Measurements from ENCODE around the gene MMP17.

The MMP17 gene

GRCh38 chr12:131788070-131788469 lies 40.1 kb upstream of the MMP17 start:
- H2AFZ ChIP-seq (ENCODE audit: low read depth, low read length): no peak overlapping the region

DNA sequence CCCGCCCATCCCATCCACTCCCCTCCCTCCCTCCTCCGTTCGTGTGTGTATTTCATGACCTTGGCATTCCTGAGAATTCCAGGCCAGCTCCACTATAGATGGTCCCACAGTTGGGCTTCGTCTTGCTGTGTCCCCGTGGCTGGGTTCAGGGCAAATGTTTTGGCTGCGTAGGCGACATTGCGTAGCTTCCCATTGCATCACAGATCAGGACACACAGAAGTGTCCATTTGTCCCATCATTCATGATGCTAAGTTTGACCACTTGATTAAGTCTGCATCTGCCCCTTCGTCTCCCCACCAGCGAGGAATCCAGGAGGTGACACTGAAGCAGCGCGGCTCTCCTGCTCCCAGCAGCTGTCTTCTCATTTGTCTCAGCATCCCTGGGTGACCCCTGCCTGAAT lies 38.6 kb upstream of the MMP17 start:
- Histone ChIP-seq H2BK5ac (ENCODE audit: low read depth, low read length, poor library complexity, severe bottlenecking) (no peak overlapping the region), H2BK15ac (ENCODE audit: low read depth, poor library complexity, severe bottlenecking) (no peak overlapping the region), H4K91ac (ENCODE audit: low read length) (peak overlapping the region; percentile 7), H3K14ac (ENCODE audit: low read length in 2 of 2) (no peak overlapping the region), H3K4me3 (ENCODE audit: insufficient read depth in 1 of 2, low read depth in 1 of 2, low read length in 2 of 2) (no peak overlapping the region), H3K27ac (ENCODE audit: low read length, poor library complexity, severe bottlenecking) (no peak overlapping the region), H3K4ac (ENCODE audit: low read depth in 1 of 2, low read length in 2 of 2) (no peak overlapping the region), H4K8ac (ENCODE audit: low read length) (no peak overlapping the region), H3K23ac (ENCODE audit: low read length in 2 of 2) (no peak overlapping the region), H2AFZ (ENCODE audit: low read depth, low read length) (no peak overlapping the region), H3K4me1 (ENCODE audit: control insufficient read depth, insufficient read depth, low read depth, low read length) (peaks cover 2% of the 10 kb centered on the region), H2BK12ac (ENCODE audit: low read length in 2 of 2) (no peak overlapping the region), H3K18ac (ENCODE audit: low read depth in 1 of 2, low read length in 2 of 2) (no peak overlapping the region), H2BK120ac (ENCODE audit: low read depth, low read length) (no peak overlapping the region), H2AK5ac (ENCODE audit: low read length, severe bottlenecking) (no peak overlapping the region), H3K79me1 (replicated peaks; ENCODE audit: low read length, poor library complexity, severe bottlenecking) (peaks cover 26% of the 10 kb centered on the region), H3K36me3 (ENCODE audit: control insufficient read depth in 1 of 2, insufficient read depth in 2 of 2, low read depth in 1 of 2, low read length in 2 of 2) (peaks cover 69 to 87% of the 10 kb centered on the region in 2 experiments), H3K9me3 (ENCODE audit: control insufficient read depth, low read length) (no peaks in the 10 kb centered on the region), H3K27me3 (ENCODE audit: control insufficient read depth in 1 of 2, insufficient read depth in 1 of 2, low read length in 2 of 2) (no peaks in the 10 kb centered on the region), H3K9ac (ENCODE audit: low read length) (no peak overlapping the region), H3K4me2 (ENCODE audit: low read length, poor library complexity, severe bottlenecking) (no peak overlapping the region)
- no peak for DNase-seq
- 97% methylated on average over 12 of the region's 12 CpGs for WGBS

More at GRCh38 chr12:131788070-131788469, 40.1 kb upstream of the MMP17 start:
- Histone ChIP-seq H3K27me3 (ENCODE audit: control insufficient read depth in 1 of 2, insufficient read depth in 1 of 2, low read length in 2 of 2) (no peaks in the 10 kb centered on the region), H2BK120ac (ENCODE audit: low read depth, low read length) (no peak overlapping the region), H3K9me3 (ENCODE audit: control insufficient read depth, low read length) (no peaks in the 10 kb centered on the region), H3K4ac (ENCODE audit: low read depth in 1 of 2, low read length in 2 of 2) (no peak overlapping the region), H2AK5ac (ENCODE audit: low read length, severe bottlenecking) (no peak overlapping the region), H3K4me2 (ENCODE audit: low read length, poor library complexity, severe bottlenecking) (no peak overlapping the region), H3K79me1 (replicated peaks; ENCODE audit: low read length, poor library complexity, severe bottlenecking) (peaks cover 21% of the 10 kb centered on the region), H3K14ac (ENCODE audit: low read length in 2 of 2) (no peak overlapping the region), H3K4me1 (ENCODE audit: control insufficient read depth, insufficient read depth, low read depth, low read length) (peaks cover 6% of the 10 kb centered on the region), H4K91ac (ENCODE audit: low read length) (no peak overlapping the region), H4K8ac (ENCODE audit: low read length) (no peak overlapping the region), H3K23ac (ENCODE audit: low read length in 2 of 2) (no peak overlapping the region), H3K18ac (ENCODE audit: low read depth in 1 of 2, low read length in 2 of 2) (no peak overlapping the region), H2BK5ac (ENCODE audit: low read depth, low read length, poor library complexity, severe bottlenecking) (no peak overlapping the region), H3K4me3 (ENCODE audit: insufficient read depth in 1 of 2, low read depth in 1 of 2, low read length in 2 of 2) (no peak overlapping the region), H2BK15ac (ENCODE audit: low read depth, poor library complexity, severe bottlenecking) (no peak overlapping the region), H3K27ac (ENCODE audit: low read length, poor library complexity, severe bottlenecking) (no peak overlapping the region), H3K36me3 (ENCODE audit: control insufficient read depth in 1 of 2, insufficient read depth in 2 of 2, low read depth in 1 of 2, low read length in 2 of 2) (peaks cover 59 to 76% of the 10 kb centered on the region in 2 experiments), H2BK12ac (ENCODE audit: low read length in 2 of 2) (no peak overlapping the region), H3K9ac (ENCODE audit: low read length) (no peak overlapping the region)
- 92% methylated on average over 10 of the region's 11 CpGs for WGBS
- DNase-seq: no peak

DNA sequence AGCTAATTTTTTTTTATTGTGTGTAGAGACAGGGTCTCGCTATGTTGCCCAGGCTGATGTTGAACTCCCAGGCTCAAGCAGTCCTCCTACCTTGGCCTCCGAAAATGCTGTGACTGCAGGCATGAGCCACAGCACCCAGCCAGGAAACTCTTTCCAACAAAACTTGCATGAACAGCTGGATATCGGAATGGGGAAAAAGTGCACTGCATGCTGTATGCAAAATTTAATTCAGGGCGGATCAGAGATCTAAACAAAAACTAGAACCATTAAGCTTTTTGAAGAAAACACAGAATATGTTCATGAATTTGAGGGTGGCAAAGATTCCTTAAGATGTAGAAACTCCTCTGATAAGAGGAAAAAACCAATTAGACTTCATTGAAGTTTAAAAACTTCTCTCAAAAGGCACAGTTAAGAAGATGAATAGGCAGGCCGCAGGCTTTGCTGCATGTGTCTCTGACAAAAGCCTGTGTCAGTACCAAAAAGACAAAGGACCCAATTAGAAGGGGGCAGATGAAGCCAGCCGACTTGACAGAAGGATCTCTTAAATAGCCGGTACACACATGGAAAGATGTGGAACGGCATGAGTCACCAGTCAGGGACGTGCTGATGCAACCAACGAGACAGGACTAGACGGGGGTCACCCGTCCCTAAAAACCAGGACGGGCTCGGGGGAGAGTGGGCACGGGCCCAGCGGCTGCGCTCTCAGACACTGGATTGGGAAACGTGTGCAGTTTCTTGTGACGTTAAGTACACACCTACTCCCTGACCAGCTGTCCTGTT lies 34.8 kb upstream of the MMP17 start:
- H3K18ac ChIP-seq (ENCODE audit: low read depth in 1 of 2, low read length in 2 of 2): no peak overlapping the region
- H3K27ac ChIP-seq (ENCODE audit: low read length, poor library complexity, severe bottlenecking): no peak overlapping the region
- DNase-seq: peak; percentile 29
- H4K8ac ChIP-seq (ENCODE audit: low read length): no peak overlapping the region
- 81% methylated on average over 16 of the region's 19 CpGs for WGBS
- H3K23ac ChIP-seq (ENCODE audit: low read length in 2 of 2): no peak overlapping the region
- no peak overlapping the region for H2BK5ac ChIP-seq (ENCODE audit: low read depth, low read length, poor library complexity, severe bottlenecking)
- H3K4ac ChIP-seq (ENCODE audit: low read depth in 1 of 2, low read length in 2 of 2): no peak overlapping the region
- H4K91ac ChIP-seq (ENCODE audit: low read length): no peak overlapping the region
- no peak overlapping the region for H3K14ac ChIP-seq (ENCODE audit: low read length in 2 of 2)
- H3K4me2 ChIP-seq (ENCODE audit: low read length, poor library complexity, severe bottlenecking): no peak overlapping the region
- no peak overlapping the region for H2BK15ac ChIP-seq (ENCODE audit: low read depth, poor library complexity, severe bottlenecking)
- peaks cover 69 to 77% of the 10 kb centered on the region in 2 experiments for H3K36me3 ChIP-seq (ENCODE audit: control insufficient read depth in 1 of 2, insufficient read depth in 2 of 2, low read depth in 1 of 2, low read length in 2 of 2)
- H3K27me3 ChIP-seq (ENCODE audit: control insufficient read depth in 1 of 2, insufficient read depth in 1 of 2, low read length in 2 of 2): no peaks in the 10 kb centered on the region
- no peak overlapping the region for H2BK120ac ChIP-seq (ENCODE audit: low read depth, low read length)
- H2BK12ac ChIP-seq (ENCODE audit: low read length in 2 of 2): no peak overlapping the region
- peaks cover 15% of the 10 kb centered on the region for H3K79me1 ChIP-seq (replicated peaks; ENCODE audit: low read length, poor library complexity, severe bottlenecking)
- no peak overlapping the region for H3K9ac ChIP-seq (ENCODE audit: low read length)
- no peak overlapping the region for H2AK5ac ChIP-seq (ENCODE audit: low read length, severe bottlenecking)
- H3K9me3 ChIP-seq (ENCODE audit: control insufficient read depth, low read length): no peaks in the 10 kb centered on the region
- peaks cover 2% of the 10 kb centered on the region for H3K4me1 ChIP-seq (ENCODE audit: control insufficient read depth, insufficient read depth, low read depth, low read length)
- no peak overlapping the region for H3K4me3 ChIP-seq (ENCODE audit: insufficient read depth in 1 of 2, low read depth in 1 of 2, low read length in 2 of 2)
- no peak overlapping the region for H2AFZ ChIP-seq (ENCODE audit: low read depth, low read length)

- peaks cover 67 to 72% of the 10 kb centered on the region in 2 experiments for H3K36me3 ChIP-seq (ENCODE audit: control insufficient read depth in 1 of 2, insufficient read depth in 2 of 2, low read depth in 1 of 2, low read length in 2 of 2)
- DNase-seq: no peak
- no peak overlapping the region for H4K91ac ChIP-seq (ENCODE audit: low read length)
- no peak overlapping the region for H2BK12ac ChIP-seq (ENCODE audit: low read length in 2 of 2)
- no peak overlapping the region for H4K8ac ChIP-seq (ENCODE audit: low read length)
- H3K23ac ChIP-seq (ENCODE audit: low read length in 2 of 2): no peak overlapping the region
- no peaks in the 10 kb centered on the region for H3K9me3 ChIP-seq (ENCODE audit: control insufficient read depth, low read length)
- no peaks in the 10 kb centered on the region for H3K27me3 ChIP-seq (ENCODE audit: control insufficient read depth in 1 of 2, insufficient read depth in 1 of 2, low read length in 2 of 2)
- no peak overlapping the region for H2BK5ac ChIP-seq (ENCODE audit: low read depth, low read length, poor library complexity, severe bottlenecking)
- no peak overlapping the region for H2BK15ac ChIP-seq (ENCODE audit: low read depth, poor library complexity, severe bottlenecking)
- no peak overlapping the region for H3K27ac ChIP-seq (ENCODE audit: low read length, poor library complexity, severe bottlenecking)
- no peak overlapping the region for H2AFZ ChIP-seq (ENCODE audit: low read depth, low read length)
- H3K4me2 ChIP-seq (ENCODE audit: low read length, poor library complexity, severe bottlenecking): no peak overlapping the region
- H3K79me1 ChIP-seq (replicated peaks; ENCODE audit: low read length, poor library complexity, severe bottlenecking): peaks cover 14% of the 10 kb centered on the region
- H3K14ac ChIP-seq (ENCODE audit: low read length in 2 of 2): no peak overlapping the region
- no peak overlapping the region for H2BK120ac ChIP-seq (ENCODE audit: low read depth, low read length)
- no peak overlapping the region for H3K4ac ChIP-seq (ENCODE audit: low read depth in 1 of 2, low read length in 2 of 2)
- peaks cover 2% of the 10 kb centered on the region for H3K4me1 ChIP-seq (ENCODE audit: control insufficient read depth, insufficient read depth, low read depth, low read length)
- H3K4me3 ChIP-seq (ENCODE audit: insufficient read depth in 1 of 2, low read depth in 1 of 2, low read length in 2 of 2): no peak overlapping the region
- H3K18ac ChIP-seq (ENCODE audit: low read depth in 1 of 2, low read length in 2 of 2): no peak overlapping the region
- 99% methylated on average over 7 of the region's 7 CpGs for WGBS
- no peak overlapping the region for H3K9ac ChIP-seq (ENCODE audit: low read length)
- H2AK5ac ChIP-seq (ENCODE audit: low read length, severe bottlenecking): no peak overlapping the region
Observed at GRCh38 chr12:131794061-131794460, 34.1 kb upstream of the MMP17 start.
